Suppressor macrophage treated with lipopolysaccharide for 4 hours (primary cell): ENCODE data around the gene DDIT3.

ENCODE experiments used
- DNase-seq: peaks from one replicate; pipeline ENCODE4 v3.0.0-alpha.2; 2020

Gene DDIT3

DNA sequence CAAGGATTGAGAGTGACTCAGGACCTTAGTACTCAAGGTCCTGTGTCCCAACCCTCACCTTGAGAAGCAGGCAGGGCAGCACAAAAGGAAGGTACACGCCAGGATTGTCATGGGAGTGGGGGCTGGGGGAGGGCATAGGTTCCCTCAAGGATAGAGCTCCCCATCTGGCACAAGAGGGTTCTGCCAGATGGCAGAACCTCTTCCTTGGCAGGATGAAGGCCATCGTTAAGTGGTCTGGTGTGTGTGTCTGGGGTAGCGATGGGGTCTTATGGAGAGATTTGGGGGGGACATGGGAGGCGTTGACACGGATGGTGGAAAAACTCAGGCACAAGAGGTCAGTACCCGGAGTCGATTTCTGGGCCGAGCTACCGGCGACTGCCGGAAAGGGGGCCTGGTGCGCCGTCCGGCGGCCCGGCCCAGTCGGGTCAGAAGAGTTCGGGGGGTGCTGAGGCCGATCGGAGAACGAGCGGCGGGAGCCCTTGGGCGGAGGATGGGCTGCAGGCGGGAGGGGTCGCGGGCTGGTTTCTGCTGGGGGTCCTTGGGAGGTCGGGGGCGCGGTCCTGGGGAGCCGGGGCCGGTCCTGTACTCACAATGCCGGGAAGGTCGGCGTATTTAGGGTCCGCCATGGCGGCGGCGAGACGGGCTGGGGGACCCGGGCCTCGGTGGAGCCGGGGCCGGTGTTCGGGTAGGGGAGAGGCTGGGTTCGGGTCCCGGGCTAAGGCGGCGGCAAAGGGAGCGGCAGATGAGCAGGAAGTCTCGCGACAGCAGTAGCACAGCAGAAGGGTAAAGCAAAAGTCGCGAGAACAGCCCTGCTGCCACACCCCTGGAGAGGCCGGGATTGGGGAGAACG is 26.3 kb upstream of the DDIT3 start, which contains the start of gene DCTN2:
TSS of gene DCTN2 (minus strand) at position 755 of the 850 bp plus-strand sequence. CDS start at position 626, 129 bp downstream.
- peak; percentile 98 for DNase-seq

- DNase-seq = no peak
Observed at GRCh38 chr12:57545809-57546437, 25.6 kb upstream of the DDIT3 start.

DNA sequence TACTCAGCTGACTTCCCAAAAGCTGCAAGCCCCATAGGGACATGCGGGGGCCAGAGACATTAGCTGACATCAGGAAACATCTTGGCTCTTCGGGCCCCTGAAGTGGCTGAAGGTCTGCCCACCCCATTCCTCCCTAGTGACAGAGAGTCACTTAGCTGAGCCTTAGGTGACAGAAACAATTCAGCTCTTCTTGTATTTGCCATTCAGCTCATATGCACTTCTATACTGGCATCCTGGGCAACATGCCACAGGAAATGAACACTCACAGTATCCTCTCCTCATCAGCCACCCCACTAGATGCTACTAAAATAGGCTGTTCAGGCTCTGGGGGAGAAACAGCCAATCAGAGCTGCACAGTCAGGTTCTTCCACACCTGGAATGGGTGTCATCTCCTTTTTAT is 23.3 kb upstream of the DDIT3 start:
- DNase-seq = no peak

DNA sequence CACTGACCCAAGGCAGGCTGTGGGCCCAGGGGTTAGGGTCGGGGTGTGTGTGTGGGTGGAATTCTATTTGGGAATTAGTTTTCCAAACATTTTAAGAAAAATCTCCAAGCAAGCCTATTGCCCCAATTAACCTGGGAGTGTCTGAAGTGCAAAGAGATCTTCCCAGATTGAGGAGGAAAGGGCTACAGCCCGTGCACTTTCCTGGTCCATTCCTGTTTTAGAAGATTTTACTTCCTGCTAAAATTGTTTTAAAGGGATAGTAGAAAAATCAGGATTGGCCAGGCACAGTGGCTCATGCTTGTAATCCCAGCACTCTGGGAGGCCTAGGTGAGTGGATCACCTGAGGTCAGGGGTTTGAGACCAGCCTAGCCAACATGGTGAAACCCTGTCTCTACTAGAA is 21.4 kb upstream of the DDIT3 start:
- DNase-seq = no peak

- DNase-seq = no peak
Observed at GRCh38 chr12:57541001-57541400, 20.7 kb upstream of the DDIT3 start.

GRCh38 chr12:57539134-57539768 is 18.9 kb upstream of the DDIT3 start:
- no peak for DNase-seq

GRCh38 chr12:57536597-57536942 is 16.3 kb upstream of the DDIT3 start:
- DNase-seq = no peak

GRCh38 chr12:57535764-57536596 is 15.7 kb upstream of the DDIT3 start:
- DNase-seq = no peak

- DNase-seq = no peak
Observed at GRCh38 chr12:57534991-57535543, 14.8 kb upstream of the DDIT3 start.

DNA sequence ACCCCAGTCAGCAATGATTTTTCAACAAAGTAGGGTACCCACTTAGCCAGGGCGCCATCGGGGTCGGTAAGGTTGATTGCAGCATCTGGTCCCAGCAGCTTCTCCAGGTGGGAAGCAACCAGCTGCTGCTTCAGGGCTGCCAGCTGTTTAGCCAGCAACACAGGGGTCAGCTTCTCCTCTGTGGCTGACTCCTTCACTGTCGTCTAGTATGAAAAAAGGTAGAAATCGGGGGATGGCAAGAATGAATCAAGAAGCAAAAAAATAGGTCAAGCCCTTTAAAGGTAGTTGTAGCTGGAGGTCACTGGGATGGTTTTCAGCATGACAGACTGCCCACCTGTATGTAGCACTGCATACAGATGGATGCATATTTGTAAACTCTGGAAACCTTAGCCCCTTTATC is 13.9 kb upstream of the DDIT3 start:
- no peak for DNase-seq

DNA sequence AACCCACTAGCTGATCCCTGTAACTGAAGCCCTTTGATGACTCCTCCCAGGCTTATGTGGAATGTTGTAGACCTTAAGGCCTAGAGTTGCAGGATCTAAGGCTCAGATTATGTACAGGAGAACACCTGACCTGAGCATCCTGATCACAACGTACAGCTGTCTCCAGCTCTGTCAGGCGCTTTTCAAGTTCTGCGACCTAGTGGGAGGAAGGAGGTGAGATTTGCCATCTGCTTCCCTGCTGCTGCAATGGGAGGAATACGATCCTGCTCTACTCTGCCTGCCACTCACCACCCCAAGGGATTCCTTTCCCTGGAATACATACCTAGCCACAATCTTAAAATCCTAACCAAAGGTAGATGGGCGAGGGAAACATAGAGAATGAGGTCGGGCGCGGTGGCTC is 12.8 kb upstream of the DDIT3 start:
- DNase-seq = no peak

- no peak for DNase-seq
Observed at GRCh38 chr12:57531836-57532235, 11.5 kb upstream of the DDIT3 start.

DNA sequence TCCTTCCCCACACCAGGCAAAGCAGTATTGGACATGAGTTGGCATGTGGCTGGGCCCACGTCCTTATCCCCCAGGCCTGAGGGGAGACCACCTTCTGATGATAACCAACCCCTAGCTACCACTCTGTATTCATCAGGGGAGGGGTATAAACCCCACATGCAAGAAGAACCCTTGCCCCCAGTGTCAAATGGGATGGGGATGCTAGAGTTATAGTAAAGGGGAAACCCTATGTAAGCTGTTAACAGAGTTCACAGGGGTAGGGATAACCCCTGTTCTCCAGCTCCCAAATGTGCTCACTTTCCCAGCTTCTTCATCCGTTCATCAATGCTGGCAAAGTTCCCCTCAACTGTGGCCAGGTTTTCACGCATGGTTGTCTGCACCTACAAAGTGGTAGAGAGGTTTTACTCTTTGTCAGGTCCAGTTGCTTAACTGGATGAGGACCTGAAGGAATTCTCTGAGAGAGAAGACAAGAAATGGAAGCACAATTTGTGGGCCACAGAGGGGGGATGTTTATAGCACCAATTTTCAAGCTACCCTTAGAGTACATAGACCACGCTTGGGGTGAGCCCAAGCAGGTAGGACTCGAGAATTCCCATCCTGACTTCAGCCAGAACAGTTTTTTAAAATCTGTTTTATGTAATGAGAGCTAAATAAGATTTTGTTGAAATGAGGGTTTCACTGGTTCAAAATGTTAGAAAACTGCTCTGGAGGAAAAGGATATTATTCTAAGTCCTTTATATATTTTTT is 10.3 kb upstream of the DDIT3 start:
- no peak for DNase-seq

GRCh38 chr12:57529831-57530230 is 9.5 kb upstream of the DDIT3 start:
- DNase-seq = no peak

DNA sequence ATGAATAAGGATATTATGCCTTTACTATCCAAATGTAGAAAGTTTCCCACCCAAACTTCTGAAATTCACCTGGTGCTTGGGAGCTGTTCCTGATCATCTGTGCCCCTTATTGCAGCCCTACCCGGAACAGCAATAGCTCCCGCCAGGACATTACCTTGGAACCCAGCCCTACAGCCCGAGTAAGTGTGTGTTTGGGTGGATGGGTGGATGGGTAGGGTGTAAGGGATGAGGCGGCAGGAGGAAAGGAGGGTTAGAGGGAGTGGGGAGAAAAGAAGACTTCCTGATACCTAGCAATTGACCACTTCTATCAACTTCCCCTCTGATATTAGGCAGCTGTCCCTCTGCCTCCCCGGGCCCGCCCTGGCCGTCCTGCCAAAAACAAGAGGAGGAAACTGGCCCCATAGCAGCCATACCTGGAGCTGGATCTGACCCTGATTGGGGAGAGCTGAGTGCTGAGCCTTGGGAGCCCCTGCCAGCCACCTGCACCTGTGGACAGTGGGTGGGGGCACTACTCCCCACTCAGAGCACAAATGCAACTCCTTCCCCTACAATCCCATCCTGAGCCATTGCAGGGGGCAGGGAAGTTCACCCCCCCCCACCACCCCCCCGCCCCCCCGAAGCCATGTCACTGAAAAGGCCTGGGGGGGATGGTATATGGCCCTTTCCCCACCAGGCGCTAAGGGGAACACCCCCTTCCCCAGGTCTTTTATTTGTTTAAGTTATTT is 8.7 kb upstream of the DDIT3 start:
- DNase-seq = no peak

DNA sequence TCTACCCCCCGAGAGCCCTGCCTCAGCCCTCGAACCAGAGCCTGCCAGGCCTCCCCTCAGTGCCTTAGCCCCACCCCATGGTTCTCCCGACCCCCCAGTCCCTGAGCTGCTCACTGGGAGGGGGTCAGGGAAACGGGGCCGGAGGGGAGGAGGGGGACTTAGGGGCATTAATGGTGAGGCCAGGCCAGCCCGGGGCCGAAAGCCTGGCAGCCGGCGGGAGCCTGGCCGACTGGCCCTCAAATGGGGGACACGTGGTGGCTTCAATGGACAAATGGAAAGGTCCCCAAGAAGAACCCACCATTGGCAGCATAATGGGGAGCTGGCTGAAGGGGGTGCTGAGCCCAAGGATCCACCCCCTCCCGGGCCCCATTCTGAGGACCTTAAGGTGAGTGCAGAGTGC is 7.9 kb upstream of the DDIT3 start:
- DNase-seq = no peak

GRCh38 chr12:57527184-57527583 is 6.9 kb upstream of the DDIT3 start:
- DNase-seq = no peak

GRCh38 chr12:57526477-57527126 is 6.3 kb upstream of the DDIT3 start:
- no peak for DNase-seq

GRCh38 chr12:57525615-57526383 is 5.5 kb upstream of the DDIT3 start:
- no peak for DNase-seq
